Ovary (tissue), 9 donors: ENCODE measurements around the gene MEF2C. TPM values are rescaled to one million over a fixed set of nuclear protein-coding genes. Genes with fewer than 3 reads are reported as not detected.

Experiments used
- DNase-seq, 5 donors: peaks; one replicate each; pipeline ENCODE4 v3.0.0-alpha.2; 2019 to 2020
- H3K27ac ChIP-seq, 2 donors: fragments of 200-600 bp; one replicate each; pipeline versions ENCODE4 v1.5.1 to v1.8.0; 2019 to 2022
- H3K27me3 ChIP-seq: fragments of 200-600 bp; one replicate; pipeline ENCODE4 v1.8.0; 2022
- H3K36me3 ChIP-seq: fragments of 200-600 bp; sonication (generic); one replicate; pipeline ENCODE4 v1.5.1; 2019
- H3K4me1 ChIP-seq: one replicate; pipeline ENCODE4 v1.8.1; 2013; ENCODE audit warnings: mild to moderate bottlenecking, moderate library complexity; ENCODE audit not compliant: insufficient read depth
- H3K4me3 ChIP-seq: fragments of 200-600 bp; sonication (generic); one replicate; pipeline ENCODE4 v1.5.1; 2017
- H3K9me3 ChIP-seq, 2 donors: fragments of 200-600 bp in 1 of 2; sonication (generic) in 1 of 2; one replicate each; pipeline versions ENCODE4 v1.5.1 to v1.8.1; 2013 to 2019; ENCODE audit warnings: mild to moderate bottlenecking in 1 of 2, moderate library complexity in 1 of 2
- EP300 ChIP-seq: sonication (generic); formaldehyde crosslinking; IDR thresholded peaks from one replicate; pipeline ENCODE4 v1.6.1; 2017; ENCODE audit warnings: antibody characterized with exemption
- POLR2A ChIP-seq: fragments of 450-650 bp; IDR thresholded peaks from one replicate; pipeline ENCODE4 v1.6.1; 2017; ENCODE audit warnings: antibody characterized with exemption, mild to moderate bottlenecking, moderate library complexity
- WGBS, 3 donors: extraction: QIAGEN DNeasy Blood & Tissue Kit in 1 of 3; methylation state at CpG; one replicate each; pipeline versions ENCODE4 v1.1.5 to v1.1.7; 2013 to 2017; 5-methylcytosine and 5-hydroxymethylcytosine counted together
- intact Hi-C, 4 donors: fragments of 100-400 bp; cut with DNase I; formaldehyde crosslinking; loops; one replicate each; pipeline versions ENCODE4 v1.11.0 to v1.15.1; 2022 to 2023
- polyA plus RNA-seq, 2 donors: library from polyadenylated mRNA; stranded (reverse); fragments of 200-250 nt in 1 of 2; fragments of 350-450 nt in 1 of 2; fragmentation: Illumina TruSeq in 1 of 2; extraction: RNeasy Lipid Tissue Mini Kit (QIAGEN cat#74804) in 1 of 2; gene quantifications; one replicate each; pipeline ENCODE4 v1.2.3, GENCODE V29; 2013 to 2014
- total RNA-seq, 7 donors: library from RNA; depleted of rRNA in 2 of 7; stranded (reverse); fragments of >200 nt in 2 of 7; fragmentation: NEBNext Ultra II Directional in 3 of 7; extraction: Animal tissue kit (Norgen Biotek cat#: 25700) in 3 of 7; gene quantifications; one replicate each; pipeline versions ENCODE4 v1.1.0 to v1.2.4, GENCODE V29; 2016 to 2023
- TF ChIP-seq, protein P1 (sequence below), 3 donors: fragments of 450-650 bp in 2 of 3; fragments of 200-600 bp in 1 of 3; IDR thresholded peaks; one replicate each; pipeline versions ENCODE4 v1.5.1 to v1.8.0; 2016 to 2022; ENCODE audit warnings: antibody characterized with exemption in 3 of 3, mild to moderate bottlenecking in 1 of 3
- donor health status: DM: no; HTN: no; CAD: no; lungs with moderate emphysema.
- donor health status: DM: no; HTN: no; CAD: no.
- donor health status: Bipolar disorder and iron deficiency.
- donor health status: DM: yes; HTN: yes; CAD: no.
- donor health status: DM: no; HTN: no; CAD: no.
- donor health status: DM: yes; HTN: yes; CAD: no.

The MEF2C gene
- total and polyA plus RNA-seq, 9 donors = 27.2 to 91.4 (median 73.8) TPM

DNA sequence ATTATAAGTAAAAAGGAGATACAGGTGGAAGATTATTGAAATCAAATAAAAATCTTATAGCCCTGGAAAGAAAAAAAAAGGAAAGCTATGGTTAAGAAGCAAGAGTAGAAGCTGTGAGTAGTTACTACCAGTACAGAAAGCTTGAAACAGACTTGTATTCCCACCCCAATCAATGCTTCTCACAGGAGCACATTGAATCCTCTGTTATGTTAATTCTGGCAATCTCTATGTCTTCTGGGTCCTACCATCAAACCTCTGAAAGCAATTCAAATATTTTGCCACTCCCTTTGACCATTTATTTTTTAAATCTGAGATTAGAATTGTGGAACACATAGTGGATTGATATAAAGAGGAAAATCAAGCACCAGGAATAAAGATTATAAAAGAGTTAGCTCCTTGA lies 186.5 kb downstream of the MEF2C start:
- DNase-seq = no peak
- Histone ChIP-seq H3K4me1 (no peaks in the 10 kb centered on the region), H3K27me3 (no peaks in the 10 kb centered on the region), H3K9me3 (no peaks in the 10 kb centered on the region), H3K4me3 (no peak overlapping the region), H3K36me3 (no peaks in the 10 kb centered on the region), H3K27ac (no peak overlapping the region)
- TF ChIP-seq POLR2A (no peak), EP300 (no peak)
- intact Hi-C loops = no loop called here

DNA sequence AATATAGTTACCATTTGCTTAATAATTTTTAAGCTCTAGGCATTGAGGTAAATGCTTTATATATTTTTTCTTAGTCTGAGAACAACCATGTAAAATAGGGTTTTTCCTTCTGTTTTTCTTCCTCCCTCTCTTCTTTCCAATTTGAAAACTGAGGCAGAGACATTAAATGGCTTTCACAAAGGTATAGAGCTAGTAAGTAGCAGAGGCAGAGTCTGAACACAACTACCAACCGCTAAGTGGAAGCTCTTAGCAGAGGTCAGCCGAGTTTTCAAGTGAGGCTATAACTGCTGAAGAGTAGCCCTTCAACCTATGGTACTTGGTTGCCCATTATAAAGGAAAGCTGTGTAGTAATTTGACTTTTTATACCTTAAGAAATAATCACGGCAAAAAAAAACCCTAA lies 187.1 kb downstream of the MEF2C start:
- Histone ChIP-seq H3K4me1 (no peaks in the 10 kb centered on the region), H3K9me3 (no peaks in the 10 kb centered on the region), H3K27ac (no peak overlapping the region), H3K36me3 (no peaks in the 10 kb centered on the region), H3K4me3 (no peak overlapping the region), H3K27me3 (no peaks in the 10 kb centered on the region)
- intact Hi-C loops = no loop called here
- TF ChIP-seq EP300 = no peak
- no peak for TF ChIP-seq POLR2A
- TF ChIP-seq, protein P1, sequence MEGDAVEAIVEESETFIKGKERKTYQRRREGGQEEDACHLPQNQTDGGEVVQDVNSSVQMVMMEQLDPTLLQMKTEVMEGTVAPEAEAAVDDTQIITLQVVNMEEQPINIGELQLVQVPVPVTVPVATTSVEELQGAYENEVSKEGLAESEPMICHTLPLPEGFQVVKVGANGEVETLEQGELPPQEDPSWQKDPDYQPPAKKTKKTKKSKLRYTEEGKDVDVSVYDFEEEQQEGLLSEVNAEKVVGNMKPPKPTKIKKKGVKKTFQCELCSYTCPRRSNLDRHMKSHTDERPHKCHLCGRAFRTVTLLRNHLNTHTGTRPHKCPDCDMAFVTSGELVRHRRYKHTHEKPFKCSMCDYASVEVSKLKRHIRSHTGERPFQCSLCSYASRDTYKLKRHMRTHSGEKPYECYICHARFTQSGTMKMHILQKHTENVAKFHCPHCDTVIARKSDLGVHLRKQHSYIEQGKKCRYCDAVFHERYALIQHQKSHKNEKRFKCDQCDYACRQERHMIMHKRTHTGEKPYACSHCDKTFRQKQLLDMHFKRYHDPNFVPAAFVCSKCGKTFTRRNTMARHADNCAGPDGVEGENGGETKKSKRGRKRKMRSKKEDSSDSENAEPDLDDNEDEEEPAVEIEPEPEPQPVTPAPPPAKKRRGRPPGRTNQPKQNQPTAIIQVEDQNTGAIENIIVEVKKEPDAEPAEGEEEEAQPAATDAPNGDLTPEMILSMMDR (IDR thresholded peaks at IDR 0.05) = no peak
- no peak for DNase-seq
- WGBS, 3 donors = 22 to 26% (median 23%) methylated on average over 3 of the region's 3 CpGs

DNA sequence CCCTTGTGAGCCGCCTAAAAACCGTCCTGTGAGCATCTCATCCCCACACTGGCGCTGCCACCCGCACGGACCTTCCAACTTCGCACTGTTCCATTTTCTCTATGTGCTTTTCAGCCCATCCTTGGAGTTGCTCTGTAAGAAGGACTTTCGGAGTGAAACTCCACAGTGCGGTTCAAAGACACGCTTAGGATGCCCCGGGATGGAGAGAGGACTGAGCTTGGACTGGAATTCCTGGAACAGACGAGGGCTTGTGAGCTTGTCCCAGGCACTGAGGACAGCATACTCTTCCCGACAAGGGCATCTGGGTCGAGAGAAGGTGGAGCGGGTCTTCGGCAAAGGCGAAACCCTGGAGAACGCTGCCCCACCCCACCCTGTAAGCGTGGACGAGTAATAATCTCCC lies 187.8 kb downstream of the MEF2C start:
- no peak overlapping the region for H3K4me3 ChIP-seq
- TF ChIP-seq POLR2A (no peak), EP300 (no peak)
- TF ChIP-seq, protein P1 (IDR thresholded peaks at IDR 0.05) = no peak
- H3K9me3 ChIP-seq = no peaks in the 10 kb centered on the region
- 8 to 12% (median 10%) methylated on average over 19 of the region's 19 CpGs for WGBS, 3 donors
- no peaks in the 10 kb centered on the region for H3K27me3 ChIP-seq
- H3K36me3 ChIP-seq = no peaks in the 10 kb centered on the region
- intact Hi-C loops = no loop called here
- no peak for DNase-seq
- H3K4me1 ChIP-seq = no peaks in the 10 kb centered on the region
- no peak overlapping the region for H3K27ac ChIP-seq

DNA sequence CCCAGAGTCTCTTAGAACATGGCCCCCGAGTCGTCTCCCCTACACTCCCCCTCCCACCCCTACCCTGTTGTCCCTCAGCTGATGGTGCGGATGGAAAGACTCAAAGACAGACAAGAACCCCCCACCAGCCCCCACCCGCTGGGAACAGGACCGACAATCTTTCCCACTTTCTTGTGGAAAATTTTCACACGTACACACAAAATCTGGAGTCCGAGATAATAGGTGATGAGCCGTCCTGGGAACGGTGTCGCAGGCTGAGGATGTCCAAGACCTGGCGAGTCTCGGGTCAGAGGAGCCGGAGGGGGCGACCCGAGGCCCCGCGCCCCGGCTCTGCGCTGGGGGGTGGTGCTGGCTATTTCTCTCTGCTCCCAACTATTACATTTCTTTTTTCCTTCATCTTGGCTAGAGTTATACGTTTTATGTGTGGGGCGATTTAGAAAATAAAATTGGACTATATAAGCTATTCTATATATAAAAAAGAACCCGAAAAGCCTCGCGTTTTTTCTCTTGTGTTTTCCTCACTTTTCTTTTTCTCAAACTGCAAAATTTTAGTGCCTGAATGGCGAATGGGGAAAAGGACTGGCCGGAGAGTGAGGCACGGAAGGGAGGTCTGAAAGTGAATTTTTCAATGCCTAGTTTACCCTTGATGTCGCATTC lies 188.8 kb downstream of the MEF2C start:
- Histone ChIP-seq H3K27ac (no peak overlapping the region), H3K9me3 (no peaks in the 10 kb centered on the region), H3K4me1 (no peaks in the 10 kb centered on the region), H3K36me3 (no peaks in the 10 kb centered on the region), H3K27me3 (no peaks in the 10 kb centered on the region), H3K4me3 (no peak overlapping the region)
- intact Hi-C loops = loop anchor here in 2 of 4 donors (5.0 kb wide), 1 partner anchor 912 kb away; no protein-coding TSS in a partner anchor
- no peak for DNase-seq
- no peak for TF ChIP-seq POLR2A
- TF ChIP-seq, protein P1 (IDR thresholded peaks at IDR 0.05) = no peak
- TF ChIP-seq EP300 = no peak
- 12 to 19% (median 17%) methylated on average over 28 of the region's 28 CpGs for WGBS, 3 donors
